ENCODE data around the gene CDK13. TPM values are rescaled to one million over a fixed set of nuclear protein-coding genes. Genes with fewer than 3 reads are reported as not detected.

CDK13 gene
- total RNA-seq, 1 donor from 2014 or later, result 70.5 TPM

- DNase-seq, result no peak
Measured at GRCh38 chr7:40008223-40008815, 58.3 kb downstream of the CDK13 start.

GRCh38 chr7:40009301-40009700 lies 59.2 kb downstream of the CDK13 start:
- no peak for DNase-seq

DNA sequence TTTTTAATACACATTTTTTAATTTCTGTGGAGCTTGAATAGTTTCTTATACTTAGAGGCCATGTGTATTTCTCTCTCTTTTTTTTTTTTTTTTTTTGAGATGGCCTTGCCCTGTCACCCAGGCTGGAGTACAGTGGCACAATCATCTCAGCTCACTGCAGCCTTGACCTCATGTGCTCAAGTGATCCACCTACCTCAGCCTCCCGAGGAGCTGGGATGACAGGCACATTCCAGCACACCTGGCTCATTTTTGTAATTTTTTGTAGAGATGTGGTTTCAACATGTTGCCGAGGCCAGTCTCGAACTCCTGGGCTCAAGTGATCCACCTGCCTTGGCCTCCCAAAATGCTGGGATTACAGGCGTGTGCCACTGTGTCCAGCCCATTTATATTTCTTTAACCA lies 64.3 kb downstream of the CDK13 start:
- no peak for DNase-seq

- DNase-seq, result peak; percentile 13
Measured at GRCh38 chr7:40015790-40016296, 65.8 kb downstream of the CDK13 start.

DNA sequence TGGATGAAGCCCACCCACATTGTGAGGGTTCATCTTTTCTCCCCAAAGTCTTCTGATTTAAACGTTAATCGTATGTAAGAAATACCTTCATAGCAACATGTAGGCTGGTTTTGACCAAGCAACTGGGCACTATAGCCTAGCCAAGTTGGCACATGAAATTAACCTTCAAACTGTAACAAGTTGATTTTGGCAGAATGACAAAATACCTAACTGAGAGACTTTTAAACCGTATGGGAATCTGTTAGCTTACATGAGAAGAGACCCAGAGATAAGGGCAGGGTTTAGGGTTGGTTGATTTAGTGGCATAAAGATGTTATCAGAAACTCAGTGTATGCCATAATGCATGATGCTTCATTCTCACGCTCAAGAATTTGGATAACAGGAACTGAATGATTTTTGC lies 69.5 kb downstream of the CDK13 start:
- DNase-seq, result no peak

DNA sequence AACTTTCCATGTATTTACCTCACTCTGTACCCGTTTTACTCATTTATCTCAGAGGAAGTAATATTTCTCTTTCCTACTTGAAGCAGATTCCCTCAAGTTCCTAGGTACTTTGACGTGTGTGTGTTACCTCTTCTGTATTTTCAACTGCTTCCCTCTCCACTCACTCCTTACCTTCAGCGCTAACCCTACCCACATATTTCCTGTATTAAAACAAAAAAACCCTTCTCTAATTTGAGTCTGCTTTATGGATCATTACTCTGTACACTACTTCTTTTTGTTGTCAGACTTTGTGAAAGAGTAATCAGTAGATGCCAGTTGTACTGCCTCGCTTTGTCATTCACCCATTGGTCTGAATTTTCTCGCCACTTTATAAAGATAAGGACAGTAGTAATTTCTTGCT lies 74.0 kb downstream of the CDK13 start:
- no peak for DNase-seq

DNA sequence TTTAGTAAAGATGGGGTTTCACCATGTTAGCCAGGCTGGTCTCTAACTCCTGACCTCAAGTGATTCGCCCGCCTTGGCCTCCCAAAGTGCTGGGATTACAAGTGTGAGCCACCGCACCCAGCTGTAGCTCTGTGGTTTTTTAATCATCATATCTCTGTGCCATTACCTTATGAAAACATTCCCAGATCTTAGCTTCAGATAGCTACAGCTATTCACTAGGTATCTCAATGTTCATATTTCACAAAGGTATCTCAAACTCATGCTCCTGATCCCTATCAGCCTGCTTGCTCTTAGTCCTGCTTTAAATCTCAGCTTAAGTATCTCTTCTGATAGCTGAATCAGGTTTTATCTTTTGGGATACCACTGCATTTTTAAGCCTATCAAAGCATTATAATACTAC lies 74.8 kb downstream of the CDK13 start:
- no peak for DNase-seq

DNA sequence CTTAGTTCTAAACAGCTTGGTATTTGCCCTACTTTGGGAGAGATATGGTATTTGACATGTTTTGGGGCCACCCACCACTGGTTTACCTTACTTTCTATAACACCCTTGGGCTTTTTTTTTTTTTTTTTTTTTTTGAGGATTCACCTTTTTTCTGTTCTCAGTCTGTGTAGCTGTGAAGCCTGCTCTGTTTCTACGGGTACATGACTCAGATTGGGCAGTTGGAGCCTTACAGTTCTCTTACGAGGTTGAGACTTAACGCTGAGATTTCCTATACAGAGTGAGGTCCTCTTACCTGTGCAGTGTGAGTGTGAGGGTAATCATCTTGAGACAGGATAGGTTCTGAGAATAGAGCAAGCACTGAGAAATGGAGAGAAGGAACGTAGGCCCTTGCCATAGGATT lies 77.5 kb downstream of the CDK13 start:
- DNase-seq, result no peak

DNA sequence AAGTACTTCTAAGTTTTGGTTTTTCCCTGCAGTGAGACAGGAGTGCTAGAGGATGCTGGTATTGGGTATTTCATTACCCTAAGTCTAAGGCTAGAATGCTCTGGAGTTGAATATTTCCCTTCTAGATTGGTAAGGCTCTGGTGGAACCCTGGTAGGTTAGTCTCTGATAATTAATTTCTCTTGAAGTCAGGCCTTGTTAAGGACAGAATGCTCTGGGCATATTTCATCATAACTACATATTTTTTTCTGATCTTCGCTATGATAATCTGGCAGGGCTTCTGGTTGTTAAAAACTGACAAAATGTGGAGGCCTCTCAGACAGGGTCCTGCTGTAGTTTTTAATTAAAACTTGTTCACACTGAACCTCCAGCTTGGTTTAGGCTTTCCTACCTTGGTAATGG lies 83.8 kb downstream of the CDK13 start:
- DNase-seq, result no peak

GRCh38 chr7:40041456-40041855 lies 91.4 kb downstream of the CDK13 start:
- no peak for DNase-seq

GRCh38 chr7:40043164-40043563 lies 93.1 kb downstream of the CDK13 start:
- no peak for DNase-seq

DNA sequence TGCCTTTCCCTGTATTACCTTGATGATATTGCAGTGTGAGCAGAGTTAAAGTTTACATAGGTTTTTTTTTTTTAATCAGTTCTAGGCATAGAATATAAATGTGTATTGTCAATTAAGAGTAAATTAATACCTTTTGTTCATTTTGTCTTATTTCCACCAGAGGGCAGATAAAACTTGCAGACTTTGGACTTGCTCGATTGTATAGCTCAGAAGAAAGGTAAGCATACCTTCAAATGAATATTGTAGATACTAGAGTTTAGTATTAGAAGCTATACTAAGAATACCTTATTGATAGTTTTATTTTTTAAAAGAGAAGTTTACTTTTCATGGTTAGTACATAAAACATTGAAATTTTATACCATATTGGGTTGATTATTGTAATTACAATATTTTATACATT lies 97.6 kb downstream of the CDK13 start:
- no peak for DNase-seq

GRCh38 chr7:40057292-40057691 lies 107.2 kb downstream of the CDK13 start:
- no peak for DNase-seq

GRCh38 chr7:40058026-40058425 lies 108.0 kb downstream of the CDK13 start:
- DNase-seq, result no peak

DNA sequence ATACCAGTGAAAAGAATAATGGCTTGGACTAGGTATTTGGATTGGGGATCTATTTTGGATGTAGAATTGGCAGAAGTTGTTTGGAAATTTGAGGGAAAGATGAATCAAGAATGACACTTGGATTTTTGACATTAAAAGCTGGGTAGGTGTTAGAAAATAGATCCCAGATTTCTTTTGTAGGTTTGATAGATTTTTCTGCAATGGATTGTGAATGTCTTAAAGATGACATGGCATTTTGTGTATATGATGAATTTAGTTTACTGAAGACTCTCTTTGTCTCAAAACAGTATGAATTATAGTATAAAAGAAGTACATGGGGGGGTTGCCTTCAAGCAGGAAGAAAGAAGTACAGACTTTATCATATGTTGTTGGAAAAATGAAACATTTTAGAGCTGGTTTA lies 108.6 kb downstream of the CDK13 start:
- no peak for DNase-seq

DNA sequence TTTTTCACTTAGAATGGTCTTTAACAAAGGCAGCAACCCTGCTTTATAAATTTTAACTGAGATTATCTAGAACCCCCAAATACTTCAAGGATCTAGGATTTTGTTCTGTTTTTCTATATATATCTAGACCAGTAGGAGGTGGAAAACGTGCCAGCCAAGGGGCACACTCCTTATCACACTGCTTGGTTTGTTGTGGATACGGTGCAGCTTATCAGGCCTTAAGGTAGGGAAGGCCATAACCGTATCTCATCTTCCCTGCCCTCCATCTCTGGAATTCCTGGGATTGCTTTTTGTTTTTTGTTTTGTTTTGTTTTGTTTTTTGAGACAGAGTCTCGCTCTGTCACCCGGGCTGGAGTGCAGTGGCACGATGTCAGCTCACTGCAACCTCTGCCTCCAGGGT lies 109.0 kb downstream of the CDK13 start:
- no peak for DNase-seq

- DNase-seq, result no peak
Measured at GRCh38 chr7:40072268-40072667, 122.2 kb downstream of the CDK13 start.

DNA sequence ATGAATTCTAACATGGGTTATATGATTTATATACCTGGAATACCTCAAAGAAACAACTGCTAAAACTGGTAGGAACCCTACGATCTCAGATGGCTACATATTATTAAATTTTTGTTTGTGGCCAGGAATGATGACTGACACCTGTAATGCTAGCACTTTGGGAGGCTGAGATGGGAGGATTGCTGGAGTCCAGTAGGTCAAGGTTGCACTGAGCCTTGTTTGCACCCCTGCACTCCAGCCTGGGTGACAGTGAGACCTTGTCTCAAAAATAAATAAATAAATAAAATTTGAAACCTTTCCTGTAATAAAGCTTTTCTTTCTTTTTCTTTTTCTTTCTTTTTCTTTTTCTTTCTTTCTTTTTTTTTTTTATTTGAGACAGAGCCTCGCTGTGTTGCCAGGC lies 123.2 kb downstream of the CDK13 start:
- DNase-seq, result no peak

DNA sequence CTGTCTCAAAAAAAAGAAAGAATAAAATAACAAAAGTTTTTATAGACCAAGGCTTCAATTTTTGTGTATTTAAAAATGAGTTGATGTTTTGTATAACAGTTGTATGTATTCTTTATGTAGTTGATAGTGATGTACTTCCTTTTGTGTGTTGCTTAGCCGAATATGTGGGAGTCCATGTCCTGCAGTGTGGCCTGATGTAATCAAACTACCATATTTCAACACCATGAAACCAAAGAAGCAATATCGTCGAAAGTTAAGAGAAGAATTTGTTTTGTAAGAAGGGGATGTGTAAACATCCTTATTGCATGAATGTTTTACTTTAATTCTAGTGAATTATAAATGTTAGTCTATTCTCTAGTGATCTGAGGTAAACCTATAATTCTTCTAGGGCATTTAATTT lies 127.8 kb downstream of the CDK13 start:
- no peak for DNase-seq

DNA sequence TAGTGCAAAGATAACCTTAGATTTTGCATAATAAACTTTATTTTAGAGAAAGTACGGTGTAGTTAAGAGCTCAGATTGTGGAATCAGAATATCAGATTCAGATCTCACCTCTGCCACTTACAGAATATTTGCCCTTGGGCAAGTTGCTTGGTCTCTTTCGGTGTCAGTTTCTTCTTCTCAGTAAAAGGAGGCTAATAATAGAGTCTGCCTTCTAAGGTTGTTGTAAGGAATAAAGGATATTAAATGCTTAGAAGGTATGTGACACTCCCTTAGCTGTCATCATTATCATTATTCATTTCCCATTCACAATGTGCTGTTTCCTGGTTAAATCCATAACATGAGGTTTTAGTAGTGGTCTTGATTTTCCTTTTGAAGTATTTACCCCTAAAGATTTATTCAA lies 142.1 kb downstream of the CDK13 start:
- DNase-seq, result no peak

GRCh38 chr7:40093631-40094350 lies 143.7 kb downstream of the CDK13 start:
- DNase-seq, result no peak

DNA sequence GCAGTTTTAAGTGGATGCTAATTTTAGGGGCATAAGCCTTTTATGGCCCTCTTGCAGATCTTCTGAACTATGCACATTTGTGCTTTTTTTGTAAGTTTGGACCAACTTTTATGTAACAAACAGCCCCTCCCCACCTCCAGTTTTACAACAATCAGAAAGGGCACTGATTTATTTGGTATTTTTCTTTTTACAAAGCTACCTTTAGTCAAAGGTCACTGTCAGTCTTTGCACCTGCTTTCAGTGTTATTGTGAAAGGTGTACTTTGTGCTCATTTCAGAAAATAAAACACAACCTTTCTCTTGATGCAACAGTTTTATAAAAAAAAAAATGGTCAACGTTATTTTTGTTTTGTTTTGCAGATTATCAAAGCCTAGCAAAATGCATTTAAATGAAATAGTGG lies 145.2 kb downstream of the CDK13 start:
- no peak for DNase-seq

- no peak for DNase-seq
Measured at GRCh38 chr7:40095695-40096327, 145.8 kb downstream of the CDK13 start.

GRCh38 chr7:40097728-40098127 lies 147.7 kb downstream of the CDK13 start:
- no peak for DNase-seq

Data from skin of body (tissue), 2 donors.